GM19239 (cell line): ENCODE data around the gene CPAMD8.
"Not testable (repeated sequence)": the region's sequence is repeated elsewhere in the genome, so short reads cannot be mapped to it uniquely, and the experiment has no call there.

Experiments
- DNase-seq: peaks from one replicate; pipeline ENCODE4 v3.0.0; 2011; ENCODE audit warnings: low spot score; ENCODE audit not compliant: insufficient read length
- FAIRE-seq: peaks from 2 replicates; lab custom pipeline; 2011; peaks lifted over from hg19 to GRCh38; lab: Jason Lieb, UNC

The CPAMD8 gene

DNA sequence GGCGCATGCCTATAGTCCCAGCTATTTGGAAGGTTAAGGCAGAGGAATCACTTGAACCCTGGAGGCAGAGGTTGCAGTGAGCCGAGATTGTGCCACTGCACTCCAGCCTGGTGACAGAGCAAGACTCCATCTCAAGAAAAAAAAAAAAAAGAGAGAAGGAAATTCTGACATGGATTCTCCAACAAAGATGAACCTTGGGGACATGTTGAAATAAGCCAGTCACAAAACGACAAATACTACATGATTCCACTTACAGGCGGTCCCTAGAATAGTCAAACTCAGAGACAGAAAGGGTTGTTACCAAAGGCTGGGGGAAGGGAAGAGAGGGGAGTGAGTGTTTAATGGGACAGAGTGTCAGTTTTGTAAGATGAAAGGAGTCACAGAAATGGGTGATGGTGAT lies 71.4 kb downstream of the CPAMD8 start:
- FAIRE-seq: no peak

GRCh38 chr19:16952046-16952445 lies 74.6 kb downstream of the CPAMD8 start:
- DNase-seq (no peak), FAIRE-seq (no peak)

More for the DNA sequence above, 71.4 kb downstream of the CPAMD8 start:
- DNase-seq: no peak

DNA sequence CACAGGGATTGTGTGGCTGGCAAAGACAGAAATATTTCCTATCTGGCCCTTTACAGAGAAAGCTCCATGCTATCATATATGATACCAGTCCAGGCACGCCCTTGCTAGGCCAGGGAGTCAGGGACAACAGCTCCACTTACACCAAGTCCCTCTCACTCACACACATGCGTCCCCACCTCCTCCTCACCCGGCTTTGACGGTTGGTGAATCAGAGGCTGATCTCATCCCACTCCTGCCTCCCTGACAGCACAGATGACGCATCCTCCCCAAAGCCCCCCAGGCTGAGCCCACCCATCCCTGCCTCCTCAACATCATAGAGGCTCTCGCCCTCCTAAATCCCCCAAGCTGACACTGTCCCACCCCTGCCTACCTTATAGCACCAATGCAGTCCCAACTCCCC lies 75.1 kb downstream of the CPAMD8 start:
- no peak for DNase-seq
- no peak for FAIRE-seq

GRCh38 chr19:16949496-16950023 lies 77.0 kb downstream of the CPAMD8 start:
- FAIRE-seq (no peak), DNase-seq (no peak)

DNA sequence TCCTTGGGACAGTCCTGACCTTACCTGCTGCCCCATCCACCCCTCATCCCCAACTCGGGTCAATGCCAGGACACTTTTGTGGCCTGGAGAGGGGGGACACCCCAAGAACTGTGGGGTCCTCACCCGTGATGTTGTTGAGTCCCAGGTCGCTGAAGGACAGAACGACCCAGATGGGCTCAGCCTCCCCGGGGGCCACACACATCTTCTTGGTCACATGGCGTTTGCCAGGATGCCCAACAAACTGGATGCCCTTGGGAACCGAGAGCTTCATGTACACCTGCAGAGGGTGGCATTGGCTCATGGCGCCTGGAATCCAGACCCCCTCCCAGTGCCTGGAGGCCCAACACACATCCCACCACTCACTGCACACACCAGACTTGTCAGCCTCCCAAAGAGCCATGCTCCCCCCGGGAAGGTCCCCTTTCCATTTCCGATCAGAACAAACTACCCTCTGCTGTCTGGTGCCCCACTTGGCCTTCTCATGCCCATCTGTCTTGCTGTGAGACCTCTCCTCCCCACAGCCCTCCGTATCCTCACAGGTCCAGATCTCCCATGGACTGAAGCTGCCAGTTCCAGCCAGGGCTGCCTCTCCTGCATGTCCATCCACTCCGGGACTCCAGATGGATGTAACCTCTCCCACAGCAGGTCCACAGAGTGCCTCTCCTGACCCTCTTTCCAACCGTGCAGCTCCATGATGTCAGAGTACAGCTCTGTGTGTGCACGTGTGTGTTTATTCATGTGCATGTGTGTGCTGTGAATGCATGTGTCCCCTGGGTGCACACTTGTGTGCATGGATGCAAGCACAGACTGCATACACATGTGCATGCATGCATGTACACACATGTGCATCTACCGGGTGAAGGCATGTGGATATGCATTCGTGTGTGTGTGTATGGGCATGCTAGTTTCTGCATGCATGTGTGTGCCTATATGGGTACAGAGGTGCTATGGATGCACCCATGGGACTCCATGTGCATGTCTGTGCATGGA lies 79.4 kb downstream of the CPAMD8 start:
- FAIRE-seq (no peak), DNase-seq (no peak)

GRCh38 chr19:16945762-16946465 lies 80.7 kb downstream of the CPAMD8 start:
- FAIRE-seq (no peak), DNase-seq (no peak)

- FAIRE-seq (no peak), DNase-seq (no peak)
These were observed 81.3 kb downstream of the CPAMD8 start for GRCh38 chr19:16945364-16945714.

- FAIRE-seq: no peak
- no peak for DNase-seq
These were observed 81.8 kb downstream of the CPAMD8 start for GRCh38 chr19:16944626-16945363.

DNA sequence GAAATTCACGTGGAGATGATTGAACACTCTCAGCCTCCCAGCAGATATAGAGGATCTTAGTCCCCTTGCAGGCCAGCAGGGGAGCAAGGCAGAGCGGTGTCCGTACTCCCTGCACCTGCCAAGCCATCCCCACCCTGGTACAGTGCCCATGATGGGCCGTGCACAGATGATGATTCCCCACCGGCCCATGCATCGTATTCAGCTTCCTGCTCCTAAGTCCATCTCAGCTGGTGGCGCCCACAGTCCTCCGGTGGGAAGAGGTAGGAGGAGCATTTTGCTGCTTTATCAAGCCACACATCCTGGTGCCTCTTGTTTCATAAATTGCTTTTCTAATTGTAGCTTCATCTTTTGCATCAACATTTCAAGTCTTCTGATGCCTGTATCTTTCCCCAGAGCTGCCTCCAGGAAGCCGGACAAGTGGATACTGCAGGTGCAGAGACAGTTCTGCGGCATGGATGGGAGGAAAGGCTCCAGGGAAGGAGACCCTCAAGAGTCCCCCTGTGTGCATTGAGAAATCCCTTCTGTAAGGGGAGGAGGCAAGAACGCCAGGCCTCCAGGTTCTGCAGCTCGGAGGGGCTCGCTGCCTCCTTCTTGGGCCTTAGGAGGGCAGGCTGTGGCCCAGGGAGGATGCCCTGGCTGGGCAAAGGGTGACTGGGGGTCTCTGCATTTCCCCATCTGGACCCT lies 82.5 kb downstream of the CPAMD8 start:
- no peak for FAIRE-seq
- DNase-seq: no peak

GRCh38 chr19:16943090-16943489 lies 83.5 kb downstream of the CPAMD8 start:
- FAIRE-seq, DNase-seq: not testable (repeated sequence)

GRCh38 chr19:16942583-16942982 lies 84.0 kb downstream of the CPAMD8 start:
- DNase-seq: no peak
- FAIRE-seq: no peak

DNA sequence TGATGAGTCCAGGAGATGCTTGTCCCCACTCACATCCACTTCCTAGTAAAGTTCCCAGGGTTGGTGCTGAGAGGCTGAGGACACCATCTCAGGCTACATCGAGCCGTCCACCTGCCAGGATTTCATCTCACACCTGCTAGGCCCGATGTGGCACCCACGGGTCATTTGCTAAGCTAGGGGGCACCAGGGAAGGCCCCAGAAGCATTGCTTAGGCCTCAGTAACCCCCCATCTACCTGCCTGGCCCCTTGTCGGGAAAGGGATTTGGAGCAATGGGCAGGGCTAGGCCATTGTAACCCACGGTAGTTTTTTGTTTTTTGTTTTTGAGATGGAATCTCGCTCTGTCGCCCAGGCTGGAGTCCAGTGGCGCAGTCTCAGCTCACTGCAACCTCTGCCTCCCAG lies 86.0 kb downstream of the CPAMD8 start:
- FAIRE-seq (no peak), DNase-seq (no peak)

- DNase-seq, FAIRE-seq: not testable (repeated sequence)
These were observed 86.5 kb downstream of the CPAMD8 start for GRCh38 chr19:16940063-16940462.

DNA sequence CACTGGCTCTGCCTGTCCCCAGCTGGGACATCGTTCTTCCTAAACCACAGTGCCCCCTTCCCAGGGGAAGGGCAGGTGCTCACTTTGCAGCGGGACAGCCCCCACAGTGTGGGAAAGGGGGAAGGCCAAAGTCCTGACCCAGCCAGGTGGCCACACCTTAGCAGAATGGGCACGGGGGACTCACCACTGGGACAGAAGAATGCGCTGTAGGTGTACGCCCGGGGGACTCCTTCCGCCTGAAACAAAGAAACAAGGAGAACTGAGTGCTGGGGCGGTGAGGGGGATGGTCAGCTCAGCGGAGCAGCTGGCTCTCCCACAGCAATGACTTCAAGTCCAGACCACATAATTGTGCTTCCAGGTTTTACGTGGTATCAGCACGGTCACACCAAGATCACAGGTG lies 88.4 kb downstream of the CPAMD8 start:
- no peak for FAIRE-seq
- DNase-seq: no peak

DNA sequence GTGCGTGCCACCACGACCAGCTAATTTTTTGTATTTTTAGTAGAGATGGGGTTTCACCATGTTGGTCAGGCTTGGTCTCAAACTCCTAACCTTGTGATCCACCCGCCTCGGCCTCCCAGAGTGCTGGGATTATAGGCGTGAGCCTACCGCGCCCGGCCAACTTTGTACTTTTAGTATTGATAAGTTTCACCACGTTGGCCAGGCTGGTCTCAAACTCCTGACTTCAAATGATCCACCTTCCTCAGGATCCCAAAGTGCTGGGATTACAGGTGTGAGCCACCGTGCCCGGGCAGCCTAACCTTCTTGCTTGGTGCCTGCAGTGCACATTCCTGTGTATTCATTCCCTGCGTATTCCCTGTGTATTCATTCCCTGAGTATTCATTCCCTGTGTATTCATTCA lies 88.8 kb downstream of the CPAMD8 start:
- DNase-seq, FAIRE-seq: not testable (repeated sequence)

DNA sequence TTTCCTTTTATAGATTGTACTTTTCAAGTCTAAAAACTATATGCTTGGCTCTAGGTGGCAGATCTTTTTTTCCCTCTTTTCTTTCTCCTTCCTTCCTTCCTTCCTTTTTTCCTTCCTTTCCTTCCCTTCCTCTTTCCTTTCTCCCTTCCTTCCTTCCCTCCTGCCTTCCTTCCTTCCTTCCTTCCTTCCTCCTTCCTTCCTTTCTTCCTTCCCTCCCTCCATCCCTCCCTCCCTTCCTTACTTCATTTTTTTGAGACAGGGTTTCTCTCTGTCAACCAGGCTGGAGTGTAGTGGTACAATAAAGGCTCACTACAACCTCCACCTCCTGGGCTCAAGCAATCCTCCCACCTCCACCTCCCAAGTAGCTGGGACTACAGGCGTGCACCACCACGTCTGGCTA lies 89.7 kb downstream of the CPAMD8 start:
- DNase-seq (no peak), FAIRE-seq (no peak)

- FAIRE-seq: no peak
- no peak for DNase-seq
These were observed 92.1 kb downstream of the CPAMD8 start for GRCh38 chr19:16934489-16934888.

DNA sequence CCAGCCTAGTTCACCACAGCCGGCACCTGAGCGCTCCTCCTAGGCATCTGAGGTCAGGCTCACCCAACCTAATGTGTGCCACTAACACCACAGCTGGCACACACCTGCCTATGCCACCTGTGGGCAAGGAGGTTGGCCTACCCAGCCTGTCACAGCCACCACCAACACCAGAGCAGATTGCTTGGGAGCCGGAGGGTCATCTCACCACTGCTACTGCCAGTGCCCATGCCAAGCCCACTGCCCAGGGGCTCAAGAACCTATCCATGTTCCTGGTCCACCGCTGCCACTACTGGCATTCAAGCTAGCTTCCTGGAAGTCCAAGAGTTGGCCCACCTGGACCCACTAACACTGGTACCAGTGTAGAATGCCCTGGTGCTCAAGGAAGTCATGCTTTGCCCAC lies 95.3 kb downstream of the CPAMD8 start:
- DNase-seq (no peak), FAIRE-seq (no peak)

GRCh38 chr19:16930753-16931152 lies 95.9 kb downstream of the CPAMD8 start:
- DNase-seq: no peak
- no peak for FAIRE-seq

DNA sequence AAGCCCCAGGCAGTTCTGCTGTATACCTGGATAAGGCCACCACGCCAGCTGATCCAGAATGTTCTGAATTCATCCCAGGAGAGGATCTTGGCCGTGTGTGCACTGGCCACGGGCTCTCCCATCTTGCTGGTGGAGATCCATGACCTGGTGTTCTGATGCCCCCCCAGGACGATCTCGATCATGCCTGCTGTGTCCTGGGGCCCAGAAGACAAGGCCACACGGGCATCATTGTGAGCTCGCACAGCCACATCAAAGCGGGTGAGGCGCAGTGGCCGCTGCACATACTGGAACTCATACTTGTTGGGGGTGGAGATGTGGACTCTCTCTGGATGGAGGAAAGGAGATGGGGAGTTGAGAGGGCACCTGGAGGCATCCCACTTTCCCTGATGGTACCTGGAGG lies 97.7 kb downstream of the CPAMD8 start:
- FAIRE-seq (no peak), DNase-seq (no peak)
